H9 (cell line): ENCODE data around the gene TBL1Y. TPM values are rescaled to one million over a fixed set of nuclear protein-coding genes. Genes with fewer than 3 reads are reported as not detected.

Source experiments
- DNase-seq: peaks from one replicate; pipeline ENCODE4 v3.0.0-alpha.2; 2017
- H2AFZ ChIP-seq: one replicate; pipeline ENCODE4 v1.6.1; 2013; ENCODE audit warnings: mild to moderate bottlenecking, low read length, control low read depth, moderate library complexity
- H2AK5ac ChIP-seq: 2 replicates; pipeline ENCODE4 v1.6.1; 2013; ENCODE audit warnings: low read length, control low read depth, mixed read lengths; ENCODE audit not compliant: insufficient read length
- H2BK120ac ChIP-seq: one replicate; pipeline ENCODE4 v1.6.1; 2013; ENCODE audit warnings: low read depth, mild to moderate bottlenecking, low read length, control low read depth, inconsistent platforms; ENCODE audit not compliant: poor library complexity, severe bottlenecking
- H2BK12ac ChIP-seq: 2 replicates; pipeline ENCODE4 v1.6.1; 2013; ENCODE audit warnings: low read length, control low read depth, mixed read lengths, low read depth; ENCODE audit not compliant: insufficient read length
- H2BK15ac ChIP-seq: 2 replicates; pipeline ENCODE4 v1.6.1; 2013; ENCODE audit warnings: low read depth, low read length, control low read depth
- H2BK20ac ChIP-seq: one replicate; pipeline ENCODE4 v1.6.1; 2013; ENCODE audit warnings: low read depth, mild to moderate bottlenecking, low read length, control low read depth, inconsistent platforms; ENCODE audit not compliant: poor library complexity, severe bottlenecking
- H2BK5ac ChIP-seq: 2 replicates; pipeline ENCODE4 v1.6.1; 2013; ENCODE audit warnings: low read length, control low read depth, mixed read lengths; ENCODE audit not compliant: insufficient read length
- H3K14ac ChIP-seq: 2 replicates; pipeline ENCODE4 v1.6.1; 2013; ENCODE audit warnings: low read length, control low read depth; ENCODE audit not compliant: insufficient read depth
- H3K18ac ChIP-seq: 2 replicates; pipeline ENCODE4 v1.6.1; 2013; ENCODE audit warnings: low read depth, mild to moderate bottlenecking, mixed read lengths, low read length, control low read depth; ENCODE audit not compliant: insufficient read length
- H3K23ac ChIP-seq: 2 replicates; pipeline ENCODE4 v1.6.1; 2013; ENCODE audit warnings: low read length, control low read depth, mixed read lengths, low read depth; ENCODE audit not compliant: insufficient read length
- H3K23me2 ChIP-seq: 2 replicates; pipeline ENCODE4 v1.6.1; 2013; ENCODE audit warnings: low read depth, mild to moderate bottlenecking, mixed read lengths, low read length, control low read depth; ENCODE audit not compliant: insufficient read length, poor library complexity, severe bottlenecking
- H3K27ac ChIP-seq: 2 replicates; pipeline ENCODE4 v1.5.1; 2013; ENCODE audit warnings: low read length, control low read depth, mixed read lengths, low read depth; ENCODE audit not compliant: insufficient read length
- H3K27me3 ChIP-seq: 2 replicates; pipeline ENCODE4 v1.6.1; 2013; ENCODE audit warnings: low read length, control low read depth, inconsistent platforms; ENCODE audit not compliant: insufficient read depth
- H3K4ac ChIP-seq: 2 replicates; pipeline ENCODE4 v1.6.1; 2013; ENCODE audit warnings: low read depth, mild to moderate bottlenecking, control low read depth, inconsistent platforms, low read length, moderate library complexity
- H3K4me1 ChIP-seq: 2 replicates; pipeline ENCODE4 v1.6.1; 2013; ENCODE audit warnings: low read length, control low read depth, inconsistent platforms; ENCODE audit not compliant: insufficient read depth
- H3K4me2 ChIP-seq: 2 replicates; pipeline ENCODE4 v1.6.1; 2013; ENCODE audit warnings: low read length, control low read depth, mixed read lengths; ENCODE audit not compliant: insufficient read length, insufficient read depth
- H3K56ac ChIP-seq: 2 replicates; pipeline ENCODE4 v1.6.1; 2013; ENCODE audit warnings: low read depth, mild to moderate bottlenecking, mixed read lengths, low read length, control low read depth; ENCODE audit not compliant: insufficient read length
- H3K79me1 ChIP-seq: 2 replicates; pipeline ENCODE4 v1.6.1; 2013; ENCODE audit warnings: low read depth, mild to moderate bottlenecking, moderate library complexity, low read length, control low read depth, inconsistent platforms; ENCODE audit not compliant: insufficient read depth, poor library complexity, severe bottlenecking
- H3K79me2 ChIP-seq: 2 replicates; pipeline ENCODE4 v1.6.1; 2013; ENCODE audit warnings: low read length, control low read depth, inconsistent platforms; ENCODE audit not compliant: insufficient read depth
- H3K9ac ChIP-seq: 2 replicates; pipeline ENCODE4 v1.6.1; 2013; ENCODE audit warnings: low read length, control low read depth, mixed read lengths; ENCODE audit not compliant: insufficient read length; ENCODE audit errors: extremely low read depth
- H3K9me3 ChIP-seq: one replicate; pipeline ENCODE4 v1.6.1; 2013; ENCODE audit warnings: low read depth, low read length, inconsistent platforms; ENCODE audit not compliant: control insufficient read depth
- H3T11ph ChIP-seq: one replicate; pipeline ENCODE4 v1.6.1; 2013; ENCODE audit warnings: mild to moderate bottlenecking, low read length, control low read depth, inconsistent platforms
- H4K20me1 ChIP-seq: one replicate; pipeline ENCODE4 v1.6.1; 2013; ENCODE audit not compliant: control insufficient read depth, insufficient read length, insufficient read depth
- H4K5ac ChIP-seq: 2 replicates; pipeline ENCODE4 v1.6.1; 2013; ENCODE audit warnings: low read depth, mild to moderate bottlenecking, mixed read lengths, low read length, control low read depth; ENCODE audit not compliant: insufficient read length
- H4K8ac ChIP-seq: replicated peaks from 2 replicates; pipeline ENCODE4 v1.6.1; 2013; ENCODE audit warnings: low read length, control low read depth, mixed read lengths, low read depth; ENCODE audit not compliant: insufficient read length
- H4K91ac ChIP-seq: 2 replicates; pipeline ENCODE4 v1.6.1; 2013; ENCODE audit warnings: low read depth, mild to moderate bottlenecking, moderate library complexity, mixed read lengths, low read length, control low read depth; ENCODE audit not compliant: insufficient read length
- H3K27ac Mint-ChIP-seq, 3 experiments: 2 replicates in 2 of 3; 3 replicates in 1 of 3; pipeline ENCODE4 v1.8.0; 2020 to 2021; ENCODE audit warnings: mixed read lengths in 3 of 3, mild to moderate bottlenecking in 1 of 3, moderate library complexity in 1 of 3
- H3K27me3 Mint-ChIP-seq: 2 replicates; pipeline ENCODE4 v1.8.0; 2021; ENCODE audit warnings: low read depth, mild to moderate bottlenecking, moderate library complexity, mixed read lengths
- H3K36me3 Mint-ChIP-seq, 3 experiments: 2 replicates in 2 of 3; 3 replicates in 1 of 3; pipeline ENCODE4 v1.8.0; 2020 to 2021; ENCODE audit warnings: low read depth in 3 of 3, mixed read lengths in 3 of 3; ENCODE audit not compliant: insufficient read depth in 1 of 3
- H3K4me1 Mint-ChIP-seq, 2 experiments: 2 replicates each; pipeline ENCODE4 v1.8.0; 2020; ENCODE audit warnings: mixed read lengths in 2 of 2
- H3K4me3 Mint-ChIP-seq, 2 experiments: 2 replicates in 1 of 2; 3 replicates in 1 of 2; pipeline ENCODE4 v1.8.0; 2020 to 2021; ENCODE audit warnings: mild to moderate bottlenecking in 2 of 2, mixed read lengths in 2 of 2, moderate library complexity in 1 of 2
- H3K9me3 Mint-ChIP-seq, 2 experiments: 2 replicates in 1 of 2; 3 replicates in 1 of 2; pipeline ENCODE4 v1.8.0; 2020; ENCODE audit warnings: mild to moderate bottlenecking in 2 of 2, mixed read lengths in 2 of 2, moderate library complexity in 1 of 2
- WGBS: extraction: QIAGEN DNeasy Blood & Tissue Kit; methylation state at CpG from one replicate; pipeline ENCODE4 v1.1.7; 2013; ENCODE audit warnings: missing lambda C conversion rate, low lambda C conversion rate, mixed read lengths; ENCODE audit not compliant: insufficient read length; ENCODE audit errors: extremely low coverage; 5-methylcytosine and 5-hydroxymethylcytosine counted together
- total RNA-seq: library from RNA; stranded (reverse); gene quantifications from 2 replicates; pipeline ENCODE4 v1.2.1, GENCODE V29; 2021
- TF ChIP-seq, protein P1 (sequence below): fragments of 200-600 bp; sonication (generic); conservative IDR thresholded peaks from 3 replicates; pipeline ENCODE4 v1.8.0; 2021; ENCODE audit warnings: antibody characterized with exemption, mild to moderate bottlenecking

TBL1Y gene
- total RNA-seq, 1 experiment from 2014 or later = not detected

DNA sequence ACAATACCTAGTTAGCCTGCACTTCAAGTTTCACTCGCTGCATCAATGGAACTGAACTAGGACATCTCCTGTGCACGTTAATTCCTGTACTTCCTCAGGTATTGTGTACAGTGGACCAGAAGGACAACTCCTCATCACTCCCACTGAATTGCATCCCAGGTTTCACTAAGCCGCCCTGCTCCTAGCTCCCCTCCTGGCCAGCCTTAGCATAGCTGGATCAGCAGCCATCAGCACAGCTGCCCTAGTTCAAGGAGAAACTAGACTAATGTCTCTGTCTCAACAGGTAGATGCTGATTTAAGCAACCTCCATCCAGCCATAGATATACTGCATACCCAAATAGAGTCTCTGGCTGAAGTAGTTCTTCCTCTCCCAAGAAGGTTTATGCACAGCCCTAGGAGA, 16.0 kb upstream of the TBL1Y start:
- H3K4me1 ChIP-seq = no peaks in the 10 kb centered on the region
- H3K79me2 ChIP-seq = no peaks in the 10 kb centered on the region
- no peak overlapping the region for H3K4ac ChIP-seq
- H3K27ac Mint-ChIP-seq = no peak overlapping the region
- no peak overlapping the region for H2AK5ac ChIP-seq
- WGBS = no CpG with 5 or more reads among the region's 3 CpGs
- no peak overlapping the region for H3K56ac ChIP-seq
- H2BK12ac ChIP-seq = no peak overlapping the region
- H3K14ac ChIP-seq = no peak overlapping the region
- no peak for DNase-seq
- H3K9me3 Mint-ChIP-seq = no peaks in the 10 kb centered on the region
- no peaks in the 10 kb centered on the region for H3K27me3 Mint-ChIP-seq
- no peak overlapping the region for H3K18ac ChIP-seq
- no peak overlapping the region for H2BK15ac ChIP-seq
- H2BK5ac ChIP-seq = no peak overlapping the region
- no peaks in the 10 kb centered on the region for H3K23me2 ChIP-seq
- H3K4me1 Mint-ChIP-seq = no peaks in the 10 kb centered on the region
- TF ChIP-seq, protein P1, sequence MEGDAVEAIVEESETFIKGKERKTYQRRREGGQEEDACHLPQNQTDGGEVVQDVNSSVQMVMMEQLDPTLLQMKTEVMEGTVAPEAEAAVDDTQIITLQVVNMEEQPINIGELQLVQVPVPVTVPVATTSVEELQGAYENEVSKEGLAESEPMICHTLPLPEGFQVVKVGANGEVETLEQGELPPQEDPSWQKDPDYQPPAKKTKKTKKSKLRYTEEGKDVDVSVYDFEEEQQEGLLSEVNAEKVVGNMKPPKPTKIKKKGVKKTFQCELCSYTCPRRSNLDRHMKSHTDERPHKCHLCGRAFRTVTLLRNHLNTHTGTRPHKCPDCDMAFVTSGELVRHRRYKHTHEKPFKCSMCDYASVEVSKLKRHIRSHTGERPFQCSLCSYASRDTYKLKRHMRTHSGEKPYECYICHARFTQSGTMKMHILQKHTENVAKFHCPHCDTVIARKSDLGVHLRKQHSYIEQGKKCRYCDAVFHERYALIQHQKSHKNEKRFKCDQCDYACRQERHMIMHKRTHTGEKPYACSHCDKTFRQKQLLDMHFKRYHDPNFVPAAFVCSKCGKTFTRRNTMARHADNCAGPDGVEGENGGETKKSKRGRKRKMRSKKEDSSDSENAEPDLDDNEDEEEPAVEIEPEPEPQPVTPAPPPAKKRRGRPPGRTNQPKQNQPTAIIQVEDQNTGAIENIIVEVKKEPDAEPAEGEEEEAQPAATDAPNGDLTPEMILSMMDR = no peak
- H4K20me1 ChIP-seq = no peaks in the 10 kb centered on the region
- H3K4me3 Mint-ChIP-seq = no peak overlapping the region
- H3K9ac ChIP-seq = no peak overlapping the region
- no peak overlapping the region for H2AFZ ChIP-seq
- H3K27ac ChIP-seq = no peak overlapping the region
- no peaks in the 10 kb centered on the region for H3K79me1 ChIP-seq
- no peak overlapping the region for H4K91ac ChIP-seq
- H3T11ph ChIP-seq = no peak overlapping the region
- H3K27me3 ChIP-seq = no peaks in the 10 kb centered on the region
- H2BK20ac ChIP-seq = no peak overlapping the region
- no peak overlapping the region for H3K23ac ChIP-seq
- H4K5ac ChIP-seq = no peak overlapping the region
- no peaks in the 10 kb centered on the region for H3K36me3 Mint-ChIP-seq
- H3K9me3 ChIP-seq = no peaks in the 10 kb centered on the region
- no peak overlapping the region for H2BK120ac ChIP-seq
- H4K8ac ChIP-seq = no peak overlapping the region
- H3K4me2 ChIP-seq = no peak overlapping the region
